Neuronal stem cell (in vitro differentiated cells): Measurements from ENCODE around the gene SPACA4.

Source experiments
- DNase-seq: peaks from one replicate; pipeline ENCODE4 v3.0.0-alpha.2; 2013; ENCODE audit warnings: low spot score
- H2AFZ ChIP-seq: one replicate; pipeline ENCODE4 v1.6.1; 2013; ENCODE audit warnings: mild to moderate bottlenecking, low read length, inconsistent platforms
- H2AK5ac ChIP-seq: 2 replicates; pipeline ENCODE4 v1.6.1; 2013; ENCODE audit warnings: low read depth, mild to moderate bottlenecking, inconsistent platforms, low read length, moderate library complexity, mixed read lengths
- H2BK120ac ChIP-seq: 2 replicates; pipeline ENCODE4 v1.6.1; 2013; ENCODE audit warnings: low read depth, mild to moderate bottlenecking, inconsistent platforms, low read length, moderate library complexity, mixed read lengths
- H2BK12ac ChIP-seq: one replicate; pipeline ENCODE4 v1.6.1; 2013; ENCODE audit warnings: low read length, inconsistent platforms
- H2BK15ac ChIP-seq: 2 replicates; pipeline ENCODE4 v1.6.1; 2013; ENCODE audit warnings: mild to moderate bottlenecking, low read length, inconsistent platforms, mixed read lengths
- H2BK5ac ChIP-seq: one replicate; pipeline ENCODE4 v1.6.1; 2013; ENCODE audit warnings: inconsistent platforms, mild to moderate bottlenecking, low read length, moderate library complexity
- H3K14ac ChIP-seq: one replicate; pipeline ENCODE4 v1.6.1; 2013; ENCODE audit warnings: low read length, inconsistent platforms
- H3K18ac ChIP-seq: 2 replicates; pipeline ENCODE4 v1.6.1; 2013; ENCODE audit warnings: low read length, inconsistent platforms
- H3K23ac ChIP-seq: 2 replicates; pipeline ENCODE4 v1.6.1; 2013; ENCODE audit warnings: low read depth, mild to moderate bottlenecking, mixed read lengths, low read length, inconsistent platforms; ENCODE audit not compliant: poor library complexity
- H3K27ac ChIP-seq: replicated peaks from 3 replicates; pipeline ENCODE4 v1.5.1; 2013; ENCODE audit warnings: low read length, inconsistent platforms
- H3K27me3 ChIP-seq, 3 experiments: 2 replicates each; pipeline ENCODE4 v1.6.1; 2013; ENCODE audit warnings: low read length in 3 of 3, mild to moderate bottlenecking in 2 of 3, inconsistent platforms in 1 of 3, low read depth in 1 of 3, mixed read lengths in 1 of 3, moderate library complexity in 1 of 3; ENCODE audit not compliant: control insufficient read depth in 3 of 3, insufficient read depth in 3 of 3
- H3K36me3 ChIP-seq, 2 donors: replicated peaks in 1 of 2; 2 replicates each; pipeline ENCODE4 v1.6.1; 2013; ENCODE audit warnings: low read length in 2 of 2; ENCODE audit not compliant: control insufficient read depth in 2 of 2, insufficient read depth in 2 of 2
- H3K4ac ChIP-seq: 2 replicates; pipeline ENCODE4 v1.6.1; 2013; ENCODE audit warnings: inconsistent platforms, mild to moderate bottlenecking, low read length, moderate library complexity
- H3K4me1 ChIP-seq, 2 donors: 1 replicate in 1 of 2; 2 replicates in 1 of 2; pipeline ENCODE4 v1.6.1; 2013; ENCODE audit warnings: low read length in 2 of 2, low read depth in 1 of 2; ENCODE audit not compliant: control insufficient read depth in 2 of 2, insufficient read depth in 1 of 2
- H3K4me2 ChIP-seq: one replicate; pipeline ENCODE4 v1.6.1; 2013; ENCODE audit warnings: mild to moderate bottlenecking, low read length, inconsistent platforms; ENCODE audit not compliant: insufficient read depth, poor library complexity, severe bottlenecking
- H3K4me3 ChIP-seq, 2 donors: 2 replicates each; pipeline ENCODE4 v1.5.1; 2013; ENCODE audit warnings: low read length in 2 of 2, mild to moderate bottlenecking in 2 of 2, inconsistent platforms in 1 of 2, moderate library complexity in 1 of 2
- H3K79me1 ChIP-seq: one replicate; pipeline ENCODE4 v1.6.1; 2013; ENCODE audit warnings: low read depth, mild to moderate bottlenecking, inconsistent platforms, low read length, moderate library complexity
- H3K9ac ChIP-seq: one replicate; pipeline ENCODE4 v1.6.1; 2013; ENCODE audit warnings: mild to moderate bottlenecking, low read depth, low read length, inconsistent platforms; ENCODE audit not compliant: poor library complexity
- H3K9me3 ChIP-seq, 2 donors: replicated peaks in 1 of 2; 2 replicates each; pipeline versions ENCODE3 to v1.6.1; 2013; ENCODE audit warnings: low read length in 2 of 2, mild to moderate bottlenecking in 2 of 2, inconsistent platforms in 1 of 2, low read depth in 1 of 2, mixed read lengths in 1 of 2, moderate library complexity in 1 of 2; ENCODE audit not compliant: control insufficient read depth in 2 of 2, insufficient read depth in 1 of 2
- H4K8ac ChIP-seq: one replicate; pipeline ENCODE4 v1.6.1; 2013; ENCODE audit warnings: low read depth, mild to moderate bottlenecking, inconsistent platforms, low read length, moderate library complexity
- H4K91ac ChIP-seq: one replicate; pipeline ENCODE4 v1.6.1; 2013; ENCODE audit warnings: low read length, low read depth, mild to moderate bottlenecking, inconsistent platforms; ENCODE audit not compliant: poor library complexity
- WGBS, 2 donors: extraction: QIAGEN DNeasy Blood & Tissue Kit; methylation state at CpG; one replicate each; pipeline ENCODE4 v1.1.7; 2013; ENCODE audit warnings: missing lambda C conversion rate in 2 of 2, mixed read lengths in 1 of 2; ENCODE audit not compliant: insufficient read length in 2 of 2, insufficient replicate concordance in 1 of 2; ENCODE audit errors: extremely low coverage in 2 of 2; 5-methylcytosine and 5-hydroxymethylcytosine counted together

SPACA4 gene

DNA sequence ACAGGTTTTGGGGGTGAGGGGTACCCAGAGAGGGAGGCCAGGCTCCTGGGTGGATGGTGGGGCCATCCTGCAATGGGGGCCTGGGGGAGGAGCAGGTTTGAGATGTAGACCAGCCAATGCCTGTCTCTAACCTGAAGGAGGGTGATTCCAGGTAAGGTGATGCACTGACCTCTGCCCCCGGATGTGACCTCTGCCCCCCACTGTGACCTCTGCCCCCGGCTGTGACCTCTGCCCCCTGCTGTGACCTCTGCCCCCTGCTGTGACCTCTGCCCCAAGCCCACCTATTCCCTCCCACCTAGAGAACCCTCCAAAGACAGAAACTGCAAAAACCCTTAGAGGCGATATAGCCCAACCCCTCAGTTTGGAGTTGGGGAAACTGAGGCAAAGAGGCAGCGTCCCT, 10.3 kb upstream of the SPACA4 start:
- DNase-seq, result no peak
- Histone ChIP-seq H2AFZ (no peak overlapping the region), H2BK12ac (peak overlapping the region; percentile 22), H3K18ac (peak overlapping the region; percentile 70), H4K8ac (no peak overlapping the region), H4K91ac (no peak overlapping the region), H2AK5ac (peak overlapping the region; percentile 96), H3K4me2 (no peak overlapping the region), H2BK120ac (no peak overlapping the region), H3K4me1 (no peaks in the 10 kb centered on the region), H3K23ac (peak overlapping the region; percentile 43), H2BK15ac (peak overlapping the region; percentile 85), H3K9ac (no peak overlapping the region), H3K14ac (no peak overlapping the region), H3K4me3 (no peak overlapping the region), H3K4ac (no peak overlapping the region), H3K27ac (no peak overlapping the region), H3K36me3 (no peaks in the 10 kb centered on the region), H2BK5ac (peak overlapping the region; percentile 53), H3K79me1 (peaks cover 2% of the 10 kb centered on the region), H3K27me3 (peaks cover 0 to 6% (median 0%) of the 10 kb centered on the region in 3 experiments), H3K9me3 (no peaks in the 10 kb centered on the region)
- WGBS, 2 donors, result no CpG with 5 or more reads among the region's 4 CpGs

DNA sequence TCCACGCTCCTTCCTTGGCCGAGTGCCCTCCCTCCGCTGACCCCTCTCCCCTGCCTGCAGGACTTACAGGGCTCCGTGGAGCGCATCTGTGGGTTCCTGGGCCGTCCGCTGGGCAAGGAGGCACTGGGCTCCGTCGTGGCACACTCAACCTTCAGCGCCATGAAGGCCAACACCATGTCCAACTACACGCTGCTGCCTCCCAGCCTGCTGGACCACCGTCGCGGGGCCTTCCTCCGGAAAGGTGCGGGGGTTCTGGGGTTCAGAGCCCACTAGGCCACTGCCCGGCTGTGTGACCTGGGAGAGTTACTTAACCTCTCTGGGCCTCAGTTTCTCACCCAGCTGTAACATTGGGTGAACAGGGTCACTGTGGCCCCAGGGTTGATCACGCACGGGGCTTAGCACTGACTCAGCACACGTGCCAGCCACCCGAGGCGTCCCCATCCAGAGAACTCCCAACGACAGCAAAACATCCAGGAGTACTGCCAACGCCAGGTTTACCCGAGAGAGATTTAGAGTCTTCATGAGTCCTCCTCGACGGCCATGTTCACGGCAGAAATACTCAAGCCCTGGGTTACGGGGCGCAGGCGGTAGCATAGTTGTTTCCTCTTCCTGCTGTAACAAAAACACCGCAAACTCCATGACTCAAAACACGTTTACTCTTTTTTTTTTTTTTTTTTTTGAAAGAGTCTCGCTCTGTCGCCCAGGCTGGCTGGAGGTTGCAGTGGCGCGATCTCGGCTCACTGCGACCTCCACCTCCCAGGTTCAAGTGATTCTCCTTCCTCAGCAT, 9.7 kb upstream of the SPACA4 start:
- no peak for DNase-seq
- no peak overlapping the region for H3K4me3 ChIP-seq
- peaks cover 0 to 6% (median 0%) of the 10 kb centered on the region in 3 experiments for H3K27me3 ChIP-seq
- H3K4me1 ChIP-seq, result no peaks in the 10 kb centered on the region
- peak overlapping the region; percentile 53 for H2BK5ac ChIP-seq
- peaks cover 2% of the 10 kb centered on the region for H3K79me1 ChIP-seq
- H3K23ac ChIP-seq, result peak overlapping the region; percentile 43
- no peak overlapping the region for H2AFZ ChIP-seq
- H3K4ac ChIP-seq, result no peak overlapping the region
- peak overlapping the region; percentile 70 for H3K18ac ChIP-seq
- peak overlapping the region; percentile 75 for H2BK12ac ChIP-seq
- no peaks in the 10 kb centered on the region for H3K36me3 ChIP-seq
- no peak overlapping the region for H3K4me2 ChIP-seq
- WGBS, 2 donors, result no CpG with 5 or more reads among the region's 39 CpGs
- no peak overlapping the region for H3K9ac ChIP-seq
- no peak overlapping the region for H4K8ac ChIP-seq
- no peaks in the 10 kb centered on the region for H3K9me3 ChIP-seq
- H4K91ac ChIP-seq, result no peak overlapping the region
- H2BK120ac ChIP-seq, result no peak overlapping the region
- no peak overlapping the region for H3K14ac ChIP-seq
- peak overlapping the region; percentile 95 for H2AK5ac ChIP-seq
- H3K27ac ChIP-seq, result no peak overlapping the region
- H2BK15ac ChIP-seq, result peak overlapping the region; percentile 64

DNA sequence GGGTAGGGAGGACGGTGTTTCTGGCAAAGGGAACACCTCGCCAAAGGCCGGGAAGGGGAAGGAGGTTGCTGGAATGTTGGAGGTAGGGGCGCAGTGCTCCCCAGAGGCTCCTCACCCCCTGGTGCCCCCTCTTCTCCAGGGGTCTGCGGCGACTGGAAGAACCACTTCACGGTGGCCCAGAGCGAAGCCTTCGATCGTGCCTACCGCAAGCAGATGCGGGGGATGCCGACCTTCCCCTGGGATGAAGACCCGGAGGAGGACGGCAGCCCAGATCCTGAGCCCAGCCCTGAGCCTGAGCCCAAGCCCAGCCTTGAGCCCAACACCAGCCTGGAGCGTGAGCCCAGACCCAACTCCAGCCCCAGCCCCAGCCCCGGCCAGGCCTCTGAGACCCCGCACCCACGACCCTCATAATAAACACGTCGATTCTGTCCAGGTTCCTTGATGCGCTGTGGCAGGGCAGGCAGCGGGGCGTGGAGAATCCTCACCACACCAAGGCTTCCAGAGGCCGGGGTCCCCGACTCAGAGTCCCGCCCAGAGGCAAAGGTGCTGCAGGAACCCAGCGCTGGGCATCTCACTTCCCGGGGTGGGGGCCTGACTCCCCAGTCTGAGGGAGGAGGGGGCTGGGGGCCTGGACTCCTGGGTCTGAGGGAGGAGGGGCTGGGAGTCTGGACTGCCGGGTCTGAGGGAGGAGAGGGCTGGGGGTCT, 7.4 kb upstream of the SPACA4 start:
- Histone ChIP-seq H2BK5ac (peak overlapping the region; percentile 35), H3K4me3 (no peak overlapping the region), H4K8ac (no peak overlapping the region), H2AK5ac (peak overlapping the region; percentile 2), H2BK12ac (peak overlapping the region; percentile 65), H3K4ac (no peak overlapping the region), H3K9me3 (no peaks in the 10 kb centered on the region), H3K79me1 (peaks cover 2% of the 10 kb centered on the region), H3K27ac (no peak overlapping the region), H3K18ac (peak overlapping the region; percentile 67), H2BK120ac (no peak overlapping the region), H3K9ac (no peak overlapping the region), H3K27me3 (peaks cover 0 to 6% (median 0%) of the 10 kb centered on the region in 3 experiments), H3K23ac (no peak overlapping the region), H3K4me1 (no peaks in the 10 kb centered on the region), H3K14ac (no peak overlapping the region), H2BK15ac (no peak overlapping the region), H2AFZ (no peak overlapping the region), H3K36me3 (no peaks in the 10 kb centered on the region), H3K4me2 (no peak overlapping the region), H4K91ac (no peak overlapping the region)
- no peak for DNase-seq
- no CpG with 5 or more reads among the region's 30 CpGs for WGBS, 2 donors
